ENCODE data around the gene ASAP2.

- no peak for TF ChIP-seq POLR2AphosphoS5 (IDR thresholded peaks at IDR 0.05)
- TF ChIP-seq CTCF (IDR thresholded peaks at IDR 0.05) = no peak
- no peak for TF ChIP-seq POLR2A (IDR thresholded peaks at IDR 0.05)
These were observed 218.0 kb downstream of the ASAP2 start for GRCh38 chr2:9424447-9425164.

Measured in transverse colon (tissue), 4 donors.